ENCODE data around the gene DDOST.

Gene DDOST

DNA sequence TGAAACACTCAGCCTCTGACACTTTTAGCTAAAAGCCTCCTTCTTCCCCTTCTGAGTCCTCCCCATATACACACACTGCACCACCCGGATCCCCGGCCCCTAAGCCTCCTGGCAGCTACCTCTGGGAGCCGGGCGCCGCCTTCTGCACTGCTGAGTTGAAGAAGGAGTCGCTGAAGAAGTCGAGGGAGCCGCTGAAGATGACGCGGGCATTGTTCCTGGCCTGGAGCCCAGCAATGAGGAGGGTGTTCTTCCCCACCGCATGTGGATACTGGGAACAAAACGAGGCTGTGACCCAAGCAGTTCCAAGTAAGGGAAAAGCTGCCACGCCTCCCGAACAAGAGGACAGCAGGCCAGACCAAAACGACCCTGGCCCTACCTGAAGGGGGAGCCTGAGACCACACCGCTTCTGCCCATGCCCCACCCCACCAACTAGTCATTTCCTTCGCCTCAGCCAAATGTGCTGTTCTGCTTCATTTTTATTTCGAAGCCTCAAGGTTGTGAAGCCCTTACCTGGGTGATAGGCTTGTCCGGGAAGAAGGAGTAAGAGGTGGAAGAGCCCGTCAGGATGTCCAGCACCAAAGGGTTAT lies 7.0 kb downstream of the DDOST start:
- Histone ChIP-seq H3K27ac (peak overlapping the region in 1 of 2 donors; percentile 7), H3K4me3 (no peak overlapping the region)
- TF ChIP-seq, protein P1, sequence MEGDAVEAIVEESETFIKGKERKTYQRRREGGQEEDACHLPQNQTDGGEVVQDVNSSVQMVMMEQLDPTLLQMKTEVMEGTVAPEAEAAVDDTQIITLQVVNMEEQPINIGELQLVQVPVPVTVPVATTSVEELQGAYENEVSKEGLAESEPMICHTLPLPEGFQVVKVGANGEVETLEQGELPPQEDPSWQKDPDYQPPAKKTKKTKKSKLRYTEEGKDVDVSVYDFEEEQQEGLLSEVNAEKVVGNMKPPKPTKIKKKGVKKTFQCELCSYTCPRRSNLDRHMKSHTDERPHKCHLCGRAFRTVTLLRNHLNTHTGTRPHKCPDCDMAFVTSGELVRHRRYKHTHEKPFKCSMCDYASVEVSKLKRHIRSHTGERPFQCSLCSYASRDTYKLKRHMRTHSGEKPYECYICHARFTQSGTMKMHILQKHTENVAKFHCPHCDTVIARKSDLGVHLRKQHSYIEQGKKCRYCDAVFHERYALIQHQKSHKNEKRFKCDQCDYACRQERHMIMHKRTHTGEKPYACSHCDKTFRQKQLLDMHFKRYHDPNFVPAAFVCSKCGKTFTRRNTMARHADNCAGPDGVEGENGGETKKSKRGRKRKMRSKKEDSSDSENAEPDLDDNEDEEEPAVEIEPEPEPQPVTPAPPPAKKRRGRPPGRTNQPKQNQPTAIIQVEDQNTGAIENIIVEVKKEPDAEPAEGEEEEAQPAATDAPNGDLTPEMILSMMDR (IDR thresholded peaks at IDR 0.05) = no peak
- no peak for DNase-seq (ENCODE audit: low spot score)

DNA sequence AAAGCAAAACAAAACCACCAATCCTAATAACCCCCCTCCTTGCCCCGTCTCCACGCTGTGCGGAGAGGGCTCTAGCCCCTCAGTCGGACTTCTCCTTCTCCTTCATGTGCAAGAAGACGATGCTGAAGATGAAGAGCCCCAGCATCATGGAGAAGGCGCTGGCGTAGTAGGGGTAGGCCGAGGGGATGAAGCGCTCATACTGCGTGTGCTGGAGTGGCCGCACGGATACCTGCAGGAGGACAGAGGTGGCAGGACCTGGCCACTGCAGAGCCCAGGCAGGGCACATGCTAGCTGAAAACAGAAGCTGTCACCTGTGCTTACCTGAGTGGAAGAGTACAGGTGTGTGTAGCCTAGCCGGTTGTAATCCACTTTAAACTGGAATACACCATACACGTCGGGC lies 8.9 kb downstream of the DDOST start:
- TF ChIP-seq, protein P1 (IDR thresholded peaks at IDR 0.05) = no peak
- Histone ChIP-seq H3K27ac (no peak overlapping the region), H3K4me3 (no peak overlapping the region)
- no peak for DNase-seq (ENCODE audit: low spot score)

DNA sequence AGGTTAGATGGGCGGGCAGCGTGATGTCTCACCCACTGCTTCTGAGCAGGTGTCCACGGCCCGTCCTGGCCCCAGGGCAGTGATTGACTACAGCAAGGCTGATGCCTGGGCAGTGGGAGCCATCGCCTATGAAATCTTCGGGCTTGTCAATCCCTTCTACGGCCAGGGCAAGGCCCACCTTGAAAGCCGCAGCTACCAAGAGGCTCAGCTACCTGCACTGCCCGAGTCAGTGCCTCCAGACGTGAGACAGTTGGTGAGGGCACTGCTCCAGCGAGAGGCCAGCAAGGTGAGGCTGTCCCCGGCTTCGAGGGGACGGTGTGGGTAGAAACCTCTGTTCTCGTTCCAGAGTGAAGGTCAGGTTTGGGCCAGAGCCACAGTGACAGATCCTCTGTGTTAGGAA lies 12.2 kb downstream of the DDOST start:
- DNase-seq (ENCODE audit: low spot score) = no peak
- Histone ChIP-seq H3K27ac (no peak overlapping the region), H3K4me3 (no peak overlapping the region)
- TF ChIP-seq, protein P1 (IDR thresholded peaks at IDR 0.05) = no peak

DNA sequence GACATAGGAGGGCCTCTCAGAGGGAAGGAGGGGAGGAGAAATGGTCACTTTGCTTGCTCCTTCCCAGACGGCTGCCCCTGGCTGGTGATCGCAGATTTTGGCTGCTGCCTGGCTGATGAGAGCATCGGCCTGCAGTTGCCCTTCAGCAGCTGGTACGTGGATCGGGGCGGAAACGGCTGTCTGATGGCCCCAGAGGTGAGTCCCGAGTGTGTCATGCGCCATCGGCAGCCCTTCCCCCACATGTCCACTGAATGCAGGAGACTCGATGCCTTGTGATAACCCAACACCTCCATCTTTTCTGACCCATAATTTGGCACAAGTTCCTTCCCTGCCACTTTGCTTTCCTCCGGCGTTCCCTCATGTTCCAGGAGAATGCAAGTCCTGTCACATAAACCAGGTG lies 12.7 kb downstream of the DDOST start:
- Histone ChIP-seq H3K27ac (no peak overlapping the region), H3K4me3 (no peak overlapping the region)
- TF ChIP-seq, protein P1 (IDR thresholded peaks at IDR 0.05) = no peak
- no peak for DNase-seq (ENCODE audit: low spot score)

DNA sequence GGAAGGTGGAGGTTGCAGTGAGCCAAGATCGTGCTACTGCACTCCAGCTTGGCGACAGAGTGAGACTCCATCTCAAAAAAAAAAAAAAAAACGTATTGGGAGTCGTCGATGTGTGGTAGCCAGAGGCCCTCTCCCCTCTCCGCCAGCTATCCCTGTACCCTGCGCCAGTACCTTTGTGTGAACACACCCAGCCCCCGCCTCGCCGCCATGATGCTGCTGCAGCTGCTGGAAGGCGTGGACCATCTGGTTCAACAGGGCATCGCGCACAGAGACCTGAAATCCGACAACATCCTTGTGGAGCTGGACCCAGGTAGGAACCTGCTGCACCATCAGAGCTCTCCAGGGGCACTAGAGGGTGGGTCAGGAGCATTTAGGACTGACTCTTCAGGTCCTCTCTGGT lies 15.8 kb downstream of the DDOST start:
- TF ChIP-seq, protein P1 (IDR thresholded peaks at IDR 0.05) = no peak
- no peak overlapping the region for H3K4me3 ChIP-seq
- no peak overlapping the region for H3K27ac ChIP-seq
- DNase-seq (ENCODE audit: low spot score) = no peak

DNA sequence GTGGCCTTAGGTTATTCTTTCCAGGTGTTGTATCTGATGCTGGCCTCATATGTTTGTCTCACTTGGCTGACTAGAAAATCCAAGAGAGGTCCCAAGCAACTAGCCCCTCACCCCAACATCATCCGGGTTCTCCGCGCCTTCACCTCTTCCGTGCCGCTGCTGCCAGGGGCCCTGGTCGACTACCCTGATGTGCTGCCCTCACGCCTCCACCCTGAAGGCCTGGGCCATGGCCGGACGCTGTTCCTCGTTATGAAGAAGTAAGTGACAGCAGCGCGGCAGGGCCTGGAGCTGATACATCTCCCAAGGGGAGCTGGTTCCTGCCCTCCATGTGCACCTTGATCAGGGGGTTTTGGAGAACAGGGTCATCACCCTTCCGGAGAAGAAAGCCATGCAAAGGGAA lies 16.8 kb downstream of the DDOST start:
- no peak overlapping the region for H3K27ac ChIP-seq
- H3K4me3 ChIP-seq = no peak overlapping the region
- TF ChIP-seq, protein P1 (IDR thresholded peaks at IDR 0.05) = no peak
- DNase-seq (ENCODE audit: low spot score) = no peak

DNA sequence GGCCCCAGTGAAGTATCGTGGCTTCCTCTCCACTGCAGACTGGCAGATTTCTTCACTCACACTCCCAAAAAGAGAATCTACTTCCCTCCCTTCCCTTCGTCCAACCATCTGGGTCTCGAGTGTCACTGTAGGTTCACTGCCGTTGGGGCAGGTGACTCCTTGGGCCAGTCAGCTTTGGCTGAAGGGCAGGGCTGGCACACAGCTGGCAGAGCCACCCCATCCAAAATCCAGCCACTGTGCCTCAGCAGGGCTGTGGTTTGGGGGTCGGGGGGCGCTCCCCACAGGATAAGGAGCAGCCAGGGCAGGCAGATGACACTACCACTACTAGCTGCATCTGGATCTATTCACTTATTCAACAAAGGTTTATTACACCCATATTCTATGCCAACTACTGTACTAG lies 18.1 kb downstream of the DDOST start:
- Histone ChIP-seq H3K4me3 (no peak overlapping the region), H3K27ac (no peak overlapping the region)
- DNase-seq (ENCODE audit: low spot score) = no peak
- TF ChIP-seq, protein P1 (IDR thresholded peaks at IDR 0.05) = no peak
